Endometrial microvascular endothelial cells (primary cell): ENCODE measurements around the gene ETV3. TPM values are rescaled to one million over a fixed set of nuclear protein-coding genes. Genes with fewer than 3 reads are reported as not detected.

Experiments used
- in situ Hi-C: cut with HindIII; loops from 2 replicates; pipeline ENCODE4 v1.10.0; 2017; ENCODE audit warnings: low sequenced_read_pairs, low pct_unique_long_range_greater_than_20kb; ENCODE audit errors: inconsistent ontology term
- total RNA-seq: library from RNA; depleted of rRNA; stranded (reverse); fragments of >200 nt; gene quantifications from one replicate; pipeline ENCODE4 v1.2.3, GENCODE V29; 2015; ENCODE audit errors: inconsistent ontology term

The ETV3 gene
- total RNA-seq, 1 donor from 2014 or later: 7.4 TPM

GRCh38 chr1:157142765-157143423, 4.7 kb upstream of the ETV3 start:
- in situ Hi-C loops: no loop called here

GRCh38 chr1:157142201-157142600, 4.0 kb upstream of the ETV3 start:
- in situ Hi-C loops: no loop called here

- in situ Hi-C loops: no loop called here
These were observed 3.1 kb upstream of the ETV3 start for GRCh38 chr1:157141212-157141855.

GRCh38 chr1:157140063-157140588, 1.9 kb upstream of the ETV3 start:
- in situ Hi-C loops: no loop called here

GRCh38 chr1:157139052-157139715, 989 bp upstream of the ETV3 start:
- in situ Hi-C loops: no loop called here

GRCh38 chr1:157137408-157138219, 581 bp downstream of the ETV3 start:
- in situ Hi-C loops: no loop called here

GRCh38 chr1:157137046-157137407, 1.2 kb downstream of the ETV3 start:
- in situ Hi-C loops: no loop called here

GRCh38 chr1:157136133-157136532, 2.1 kb downstream of the ETV3 start:
- in situ Hi-C loops: no loop called here

- in situ Hi-C loops: no loop called here
These were observed 2.5 kb downstream of the ETV3 start for GRCh38 chr1:157135646-157136045.

GRCh38 chr1:157135070-157135469, 3.1 kb downstream of the ETV3 start:
- in situ Hi-C loops: no loop called here

GRCh38 chr1:157134442-157134841, 3.8 kb downstream of the ETV3 start:
- in situ Hi-C loops: no loop called here

GRCh38 chr1:157133426-157133825, 4.8 kb downstream of the ETV3 start:
- in situ Hi-C loops: no loop called here

- in situ Hi-C loops: no loop called here
These were observed 5.5 kb downstream of the ETV3 start for GRCh38 chr1:157132616-157133167.

- in situ Hi-C loops: no loop called here
These were observed 6.1 kb downstream of the ETV3 start for GRCh38 chr1:157132111-157132510.

GRCh38 chr1:157131281-157131680, 6.9 kb downstream of the ETV3 start:
- in situ Hi-C loops: no loop called here

- in situ Hi-C loops: no loop called here
These were observed 13.3 kb downstream of the ETV3 start for GRCh38 chr1:157124855-157125254.

- in situ Hi-C loops: no loop called here
These were observed 18.7 kb downstream of the ETV3 start for GRCh38 chr1:157119448-157119847.

GRCh38 chr1:157119008-157119407, 19.2 kb downstream of the ETV3 start:
- in situ Hi-C loops: no loop called here

GRCh38 chr1:157117527-157118057, 20.6 kb downstream of the ETV3 start:
- in situ Hi-C loops: no loop called here
